GM18867 (cell line): ENCODE results near the gene DAB1.
"Not testable (repeated sequence)": the region's sequence is repeated elsewhere in the genome, so short reads cannot be mapped to it uniquely, and the experiment has no call there.

Source experiments
- ATAC-seq: cut with Tn5 transposase; IDR thresholded peaks from one replicate; pipeline ENCODE4 v1.9.1; 2021; ENCODE audit warnings: mild to moderate bottlenecking, moderate library complexity; ENCODE audit not compliant: unreplicated experiment

Gene DAB1

GRCh38 chr1:57089855-57090254 lies 334.0 kb downstream of the DAB1 start:
- no peak for ATAC-seq

DNA sequence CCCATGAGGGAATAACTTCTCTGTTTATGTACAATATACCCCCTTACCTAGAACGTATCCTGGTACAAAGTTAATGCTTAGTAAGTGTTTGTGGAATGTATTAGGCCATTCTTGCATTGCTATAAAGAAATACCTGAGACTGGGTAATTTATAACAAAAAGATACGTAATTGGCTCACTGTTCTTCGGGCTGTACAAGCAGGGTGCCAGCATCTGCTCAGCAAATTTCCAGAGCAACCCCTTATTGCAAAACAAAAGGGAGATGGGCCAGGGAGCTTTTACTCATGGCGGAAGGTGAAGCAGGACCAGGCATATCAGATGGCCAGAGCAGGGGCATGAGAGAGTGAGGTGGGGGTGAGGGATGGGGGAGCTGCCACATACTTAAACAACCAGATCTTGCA lies 334.6 kb downstream of the DAB1 start:
- ATAC-seq: no peak

DNA sequence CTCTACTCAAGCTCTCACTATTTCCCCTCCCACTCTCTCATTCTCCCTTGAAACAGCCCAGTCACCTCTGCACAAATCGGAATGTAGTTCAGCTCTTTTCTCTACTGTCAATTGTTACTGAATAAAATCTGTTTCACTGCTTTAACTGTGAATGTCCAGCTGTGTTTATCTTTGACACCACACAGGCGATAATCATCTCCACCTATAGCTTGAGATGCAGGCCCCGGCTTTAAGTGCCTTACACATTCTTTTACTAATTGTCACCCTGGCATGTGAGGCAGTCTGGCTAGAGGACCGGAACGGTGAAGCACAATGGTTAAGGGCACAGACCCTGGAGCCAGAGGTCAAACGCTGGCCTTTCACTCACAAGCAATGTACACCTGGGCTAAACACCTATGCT lies 335.2 kb downstream of the DAB1 start:
- no peak for ATAC-seq

GRCh38 chr1:57087660-57088059 lies 336.2 kb downstream of the DAB1 start:
- not testable (repeated sequence) for ATAC-seq

DNA sequence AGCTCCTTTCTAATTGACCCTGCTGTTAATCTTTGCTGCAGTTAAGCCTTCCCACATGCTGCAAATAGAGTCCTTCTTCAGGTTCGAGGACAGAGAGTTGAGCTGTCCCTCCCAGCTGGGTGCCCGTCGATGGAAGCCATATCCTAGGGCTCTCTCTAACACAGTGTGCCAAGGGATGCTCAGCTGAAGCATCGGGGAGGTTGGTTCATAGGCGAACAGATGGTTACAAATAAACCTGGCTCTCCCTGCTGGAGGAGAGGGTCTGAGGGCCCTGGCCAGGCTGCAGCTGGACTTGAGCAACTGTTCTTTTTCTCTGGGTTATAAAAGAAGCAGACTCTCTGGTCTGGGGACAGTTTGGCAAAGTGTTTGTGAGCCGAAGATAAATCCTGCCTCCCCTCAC lies 337.7 kb downstream of the DAB1 start:
- ATAC-seq: no peak

DNA sequence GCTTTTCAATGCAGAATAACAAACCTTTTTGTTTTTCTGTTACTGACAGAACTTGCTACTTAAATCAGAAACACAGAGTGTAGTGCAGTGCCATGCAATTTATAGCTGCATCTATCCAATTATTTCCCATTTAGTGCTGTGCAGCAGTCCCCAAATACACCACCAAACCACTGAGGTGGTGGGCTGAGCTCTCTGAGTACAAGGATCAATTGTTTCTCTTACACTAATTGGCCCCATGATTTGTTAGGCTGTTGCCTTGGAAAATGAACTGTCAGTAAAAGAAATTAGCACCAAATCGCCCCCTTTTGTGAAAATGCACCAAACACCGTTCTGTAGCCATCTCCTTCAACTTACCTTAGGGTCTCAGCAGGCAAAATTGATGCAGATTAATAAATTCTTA lies 339.2 kb downstream of the DAB1 start:
- no peak for ATAC-seq

GRCh38 chr1:57082711-57083439 lies 341.0 kb downstream of the DAB1 start:
- no peak for ATAC-seq

- no peak for ATAC-seq
Observed at GRCh38 chr1:57079454-57080157, 344.3 kb downstream of the DAB1 start.

GRCh38 chr1:57072401-57073110 lies 351.3 kb downstream of the DAB1 start:
- ATAC-seq: peak; percentile 80

GRCh38 chr1:57067863-57068262 lies 356.0 kb downstream of the DAB1 start:
- ATAC-seq: no peak

GRCh38 chr1:57066980-57067610 lies 356.8 kb downstream of the DAB1 start:
- no peak for ATAC-seq

- no peak for ATAC-seq
Observed at GRCh38 chr1:57065442-57065841, 358.4 kb downstream of the DAB1 start.

GRCh38 chr1:57064379-57065140 lies 359.3 kb downstream of the DAB1 start:
- ATAC-seq: no peak

DNA sequence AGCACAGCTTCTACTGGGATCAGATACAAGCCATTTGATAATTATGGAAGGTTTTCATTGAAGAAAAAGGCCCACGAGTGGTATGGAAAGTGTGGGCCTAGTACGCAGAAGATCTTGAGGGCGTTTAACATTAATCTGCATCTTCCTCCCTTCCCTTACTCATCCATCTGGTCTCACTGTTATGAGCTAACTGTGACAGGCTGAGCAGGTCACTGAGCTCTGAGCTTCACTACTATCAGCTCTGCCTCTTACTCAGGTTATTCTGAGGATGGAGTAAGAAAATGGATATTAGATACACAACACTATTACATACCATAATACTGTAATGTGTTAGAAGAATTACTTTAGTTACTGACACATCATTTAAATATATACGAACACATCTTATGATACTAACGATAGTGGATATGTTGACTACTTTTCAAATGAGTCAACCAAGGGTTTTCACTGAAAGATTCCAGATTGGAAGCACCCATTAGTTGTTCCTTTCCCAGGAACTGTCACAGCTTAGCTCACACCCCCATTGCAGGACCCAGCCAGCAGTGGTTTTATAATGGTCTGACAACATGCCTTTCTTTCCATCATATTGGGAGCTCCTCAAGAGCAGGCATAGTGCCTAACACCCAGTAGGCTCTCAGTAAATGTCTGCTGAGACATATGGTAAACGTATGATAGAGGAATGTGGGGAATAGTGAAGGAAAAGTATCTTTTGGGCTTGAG lies 360.3 kb downstream of the DAB1 start:
- no peak for ATAC-seq

DNA sequence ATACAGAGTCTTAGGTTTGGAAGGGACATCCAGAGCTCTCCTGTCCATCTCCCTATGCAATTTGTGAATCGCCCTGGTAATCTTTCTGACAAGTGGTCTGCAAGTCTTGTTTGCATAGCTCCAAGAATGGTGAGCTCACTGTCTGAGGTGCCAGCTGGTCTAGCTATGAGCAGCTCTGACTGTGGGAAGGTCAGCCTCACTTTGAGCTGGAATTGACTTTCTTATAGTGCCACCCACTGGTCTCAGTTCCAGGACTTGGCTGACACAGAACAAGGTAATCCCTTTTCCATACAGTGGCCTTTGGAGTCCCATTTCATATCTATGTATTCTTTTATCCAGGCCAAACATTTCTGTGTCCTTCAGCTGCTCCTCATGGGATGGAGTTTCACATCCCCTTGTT lies 362.5 kb downstream of the DAB1 start:
- no peak for ATAC-seq

- ATAC-seq: no peak
Observed at GRCh38 chr1:57060451-57060850, 363.4 kb downstream of the DAB1 start.

DNA sequence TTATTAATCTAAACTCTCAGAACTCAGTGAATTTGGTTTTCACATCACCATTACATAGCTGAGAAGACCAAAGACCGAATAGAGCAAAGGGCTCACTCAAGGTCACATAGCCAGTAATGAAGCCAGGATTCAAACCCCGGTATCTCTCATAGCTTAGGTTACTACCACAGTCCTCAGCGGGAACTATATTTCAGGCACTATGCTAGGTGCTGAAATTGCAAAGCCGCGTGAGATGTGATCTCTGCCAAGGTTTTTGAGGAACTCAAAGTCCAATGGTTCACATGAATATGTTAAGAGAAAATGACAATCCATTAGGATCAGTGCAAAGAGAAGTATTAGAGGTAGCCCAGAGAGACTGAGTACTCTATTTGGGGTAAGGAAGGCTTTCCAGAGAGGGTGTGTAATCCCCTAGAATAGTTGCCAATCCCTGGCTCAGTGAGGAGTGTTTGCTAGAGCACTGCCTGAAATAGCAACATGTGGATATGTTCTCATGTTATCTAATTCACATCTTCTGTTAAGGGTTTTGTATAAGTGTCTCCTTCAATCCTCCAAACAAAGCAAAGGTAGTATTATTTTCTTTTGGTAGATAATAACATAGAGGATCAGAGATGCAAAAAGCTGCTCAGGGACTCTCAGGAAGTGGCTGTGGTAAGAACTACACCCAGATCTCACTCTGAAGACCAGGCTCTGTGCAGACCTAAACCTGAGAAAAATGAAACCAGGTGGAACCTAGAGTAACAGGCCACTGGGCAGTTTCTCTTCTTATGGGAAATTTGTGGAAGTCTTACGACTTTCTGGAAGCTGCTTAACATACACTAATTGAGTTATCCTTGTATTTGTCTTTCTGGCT lies 365.0 kb downstream of the DAB1 start:
- ATAC-seq: peak; percentile 41

DNA sequence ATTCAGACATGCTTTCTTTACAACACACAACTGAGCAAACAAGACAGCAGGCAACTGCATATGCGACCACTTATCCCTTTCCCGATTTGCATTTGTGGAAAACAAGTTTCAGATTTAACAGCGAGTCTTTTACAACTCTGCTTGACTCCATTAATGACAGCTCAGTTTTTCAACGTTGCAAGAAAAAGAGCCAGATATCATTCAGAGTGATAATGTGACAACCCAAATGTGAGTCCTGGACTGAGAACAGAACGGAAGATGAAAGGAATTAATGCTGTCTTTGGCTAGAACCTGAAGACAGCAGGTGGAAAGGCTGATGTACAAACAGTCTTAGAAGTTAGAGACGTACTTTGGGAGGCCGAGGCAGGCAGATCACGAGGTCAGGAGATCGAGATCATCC lies 375.0 kb downstream of the DAB1 start:
- ATAC-seq: no peak

DNA sequence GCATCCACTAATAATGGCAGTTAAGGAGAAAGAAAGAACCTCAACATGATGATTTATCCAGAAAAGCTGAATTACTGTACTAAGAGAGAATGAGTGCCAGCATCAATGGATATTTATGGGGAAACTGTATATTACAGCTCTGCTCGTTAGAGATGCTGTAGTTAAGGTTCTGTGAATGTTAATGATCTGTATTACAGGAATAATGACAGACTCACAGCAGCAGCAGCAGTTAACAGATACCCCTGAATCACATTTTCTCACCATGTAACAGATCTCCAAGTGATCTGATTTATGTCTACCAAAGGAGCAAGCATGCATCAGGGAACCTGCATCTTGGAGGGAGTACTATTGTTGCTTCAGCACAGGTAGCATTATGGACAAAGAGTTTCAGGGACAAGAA lies 377.4 kb downstream of the DAB1 start:
- ATAC-seq: no peak
